Heart left ventricle (tissue), 16 donors: Measurements from ENCODE around the gene ABCC1. TPM values are rescaled to one million over a fixed set of nuclear protein-coding genes. Genes with fewer than 3 reads are reported as not detected.

ENCODE experiments used
- ATAC-seq, 4 donors: fragments of 200-7000 bp; cut with Tn5 transposase; one replicate each; pipeline ENCODE4 v1.9.1; 2020 to 2022; ENCODE audit warnings: moderate library complexity in 4 of 4, mild to moderate bottlenecking in 3 of 4, moderate number of reproducible peaks in 1 of 4
- DNase-seq, 5 donors: peaks; one replicate each; pipeline ENCODE4 v3.0.0-alpha.2; 2020
- H3K27ac ChIP-seq, 12 donors: fragments of 200-600 bp; sonication (generic) in 4 of 12; one replicate each; pipeline versions ENCODE4 v1.5.0 to v1.8.0; 2016 to 2022; ENCODE audit warnings: mild to moderate bottlenecking in 2 of 12
- H3K27me3 ChIP-seq, 9 donors: fragments of 200-600 bp; sonication (generic) in 2 of 9; one replicate each; pipeline versions ENCODE4 v1.5.1 to v1.8.0; 2016 to 2022; ENCODE audit warnings: mild to moderate bottlenecking in 3 of 9
- H3K36me3 ChIP-seq, 9 donors: fragments of 200-600 bp; sonication (generic) in 2 of 9; one replicate each; pipeline versions ENCODE4 v1.5.0 to v1.8.0; 2018 to 2022; ENCODE audit warnings: mild to moderate bottlenecking in 2 of 9
- H3K4me1 ChIP-seq, 12 donors: fragments of 200-600 bp; sonication (generic) in 4 of 12; one replicate each; pipeline versions ENCODE4 v1.5.0 to v1.8.0; 2016 to 2022; ENCODE audit warnings: mild to moderate bottlenecking in 3 of 12
- H3K4me3 ChIP-seq, 12 donors: fragments of 200-600 bp; sonication (generic) in 4 of 12; one replicate each; pipeline versions ENCODE4 v1.5.0 to v1.8.0; 2017 to 2022; ENCODE audit warnings: mild to moderate bottlenecking in 9 of 12, moderate library complexity in 4 of 12
- H3K9me3 ChIP-seq, 12 donors: fragments of 200-600 bp; sonication (generic) in 4 of 12; one replicate each; pipeline versions ENCODE4 v1.5.0 to v1.8.0; 2016 to 2022; ENCODE audit warnings: mild to moderate bottlenecking in 1 of 12
- POLR2A ChIP-seq, 2 donors: fragments of 450-650 bp; IDR thresholded peaks; one replicate each; pipeline ENCODE4 v1.6.1; 2017; ENCODE audit warnings: antibody characterized with exemption in 2 of 2, mild to moderate bottlenecking in 2 of 2, moderate library complexity in 2 of 2
- WGBS, 4 donors: extraction: QIAGEN DNeasy Blood & Tissue Kit in 2 of 4; methylation state at CpG; one replicate each; pipeline versions ENCODE4 v1.1.5 to v1.1.7; 2013 to 2018; 5-methylcytosine and 5-hydroxymethylcytosine counted together
- intact Hi-C, 10 donors: fragments of 100-400 bp; cut with DNase I; formaldehyde crosslinking; loops; one replicate each; pipeline versions ENCODE4 v1.11.1 to v1.14.2; 2022
- polyA plus RNA-seq, 2 donors: library from polyadenylated mRNA; stranded (reverse); fragments of 200-250 nt; gene quantifications; one replicate each; pipeline ENCODE4 v1.2.3, GENCODE V29; 2013
- total RNA-seq, 9 donors: library from RNA; depleted of rRNA in 2 of 9; stranded (reverse); fragments of >200 nt in 2 of 9; fragmentation: NEBNext Ultra II Directional in 3 of 9; extraction: Animal tissue kit (Norgen Biotek cat#: 25700) in 3 of 9; gene quantifications; one replicate each; pipeline versions ENCODE4 v1.1.0 to v1.2.4, GENCODE V29; 2016 to 2023
- TF ChIP-seq, protein P1 (sequence below), 12 donors: fragments of 200-600 bp; sonication (generic) in 4 of 12; IDR thresholded peaks; one replicate each; pipeline versions ENCODE4 v1.5.0 to v1.8.0; 2018 to 2022; ENCODE audit warnings: antibody characterized with exemption in 12 of 12, mild to moderate bottlenecking in 5 of 12
- donor health status: ischemic (EF 13 %, LVEDD 7.1; RV severe dilation, severe dysfunction).
- donor health status: healthy with polysubstance abuse.
- donor health status: DM: no; HTN: yes; CAD: no.
- donor health status: DM: no; HTN: no; CAD: no.
- donor health status: ischemic (EF 25% LVEDD 6.9; RV normal size, moderate dysfunction).
- donor health status: ischemic (EF 25% LVEDD 5.7; RV mildly dilated, moderate dysfunction).
- donor health status: healthy.
- donor health status: DM: yes; HTN: yes; CAD: no.
- donor health status: ischemic (EF 35%, LVEDD 5.7; RV mildly dilated, moderate dysfunction).
- donor health status: nonischemic (EF 11% LVEDD 7.7; RV severe dilation, severe dysfunction).
- donor health status: DM: yes; HTN: yes; CAD: no.
- donor health status: PGD.
- donor health status: ischemic (EF 29% LVEDD 5.4; RV normal size, mild dysfunction).
- donor health status: nonischemic (EF 23%, LVEDD 6.1; RV moderate dilation, normal function).

Gene ABCC1
- total and polyA plus RNA-seq, 11 donors, result 8.1 to 28.0 (median 22.4) TPM

DNA sequence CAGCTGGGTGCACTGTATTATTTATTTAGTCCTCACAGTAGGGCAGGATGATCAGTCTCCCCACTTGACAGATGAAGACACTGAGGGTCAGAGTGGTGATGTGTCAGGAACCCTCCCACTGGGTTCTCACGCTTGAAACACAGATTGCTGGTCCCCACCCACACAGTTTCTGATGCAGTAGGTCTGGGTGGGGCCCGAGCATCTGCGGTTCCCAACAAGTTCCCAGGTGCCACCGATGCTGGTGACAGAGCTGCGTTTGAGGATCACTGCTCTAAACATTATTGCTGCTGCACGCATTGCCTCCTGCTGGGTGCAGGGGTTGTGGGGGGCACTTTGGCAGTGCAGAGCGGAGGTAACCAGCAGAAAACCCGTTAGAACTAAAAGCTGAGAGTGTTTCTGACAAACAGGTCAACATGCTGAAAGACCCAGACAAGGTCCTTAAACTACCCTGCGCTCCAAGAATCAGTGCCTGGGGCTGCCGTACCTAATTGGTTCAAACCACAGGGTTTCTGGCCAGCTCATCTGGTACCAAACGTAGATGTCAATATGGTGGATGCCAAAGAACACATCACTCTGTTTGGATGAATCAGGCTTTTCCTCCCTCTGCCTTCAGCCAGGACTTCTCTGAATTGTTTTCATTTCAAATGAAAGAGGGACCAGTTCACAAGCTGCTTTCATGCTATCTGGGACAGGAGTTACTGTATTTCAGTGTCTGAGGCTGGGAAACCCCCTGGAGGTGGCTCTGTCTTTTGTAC is 76.0 kb downstream of the ABCC1 start:
- DNase-seq, result peak in 1 of 5 donors; percentile 35

DNA sequence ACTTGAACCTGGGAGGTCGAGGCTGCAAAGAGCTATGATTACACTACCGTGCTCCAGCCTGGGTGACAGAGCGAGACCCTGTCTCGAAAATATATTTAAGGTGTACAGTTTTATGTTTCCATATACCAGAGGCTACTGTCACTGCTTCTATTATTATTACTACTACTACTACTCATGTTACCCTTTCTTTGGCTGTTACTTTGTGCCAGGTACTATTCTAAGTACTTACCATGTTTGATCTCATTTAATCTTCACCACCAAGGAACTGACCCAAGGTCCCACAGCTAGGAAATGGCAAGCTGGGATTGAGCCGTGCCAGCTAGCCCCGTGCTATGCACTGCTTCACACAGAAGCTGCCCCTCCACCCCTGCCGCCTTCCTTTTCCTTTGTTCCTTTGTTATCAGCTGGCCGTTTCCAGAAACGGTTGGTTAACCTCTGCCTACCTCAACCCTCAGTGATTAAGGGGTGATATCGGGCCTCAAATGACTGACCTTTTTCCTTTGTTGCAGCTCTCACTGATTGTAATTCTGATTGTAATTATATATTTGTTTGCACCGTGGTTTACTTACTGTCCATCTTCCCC is 78.4 kb downstream of the ABCC1 start:
- Histone ChIP-seq H3K27me3 (no peaks in the 10 kb centered on the region), H3K27ac (no peak overlapping the region), H3K9me3 (no peaks in the 10 kb centered on the region), H3K36me3 (peaks cover 0 to 11% (median 0%) of the 10 kb centered on the region in 9 donors), H3K4me1 (peaks cover 0 to 55% (median 19%) of the 10 kb centered on the region in 12 donors), H3K4me3 (no peak overlapping the region)
- WGBS, 4 donors, result 65 to 78% (median 70%) methylated on average over 11 of the region's 11 CpGs
- DNase-seq, result no peak
- intact Hi-C loops, result loop anchor here in 4 of 10 donors (5.0 to 10.0 kb wide), 4 partner anchors 47 to 143 kb away; partner anchors contain the start of genes ABCC1 (in 1 of the 4) and CEP20 (in 1 of the 4)
- TF ChIP-seq POLR2A (IDR thresholded peaks at IDR 0.05), result no peak
- TF ChIP-seq, protein P1, sequence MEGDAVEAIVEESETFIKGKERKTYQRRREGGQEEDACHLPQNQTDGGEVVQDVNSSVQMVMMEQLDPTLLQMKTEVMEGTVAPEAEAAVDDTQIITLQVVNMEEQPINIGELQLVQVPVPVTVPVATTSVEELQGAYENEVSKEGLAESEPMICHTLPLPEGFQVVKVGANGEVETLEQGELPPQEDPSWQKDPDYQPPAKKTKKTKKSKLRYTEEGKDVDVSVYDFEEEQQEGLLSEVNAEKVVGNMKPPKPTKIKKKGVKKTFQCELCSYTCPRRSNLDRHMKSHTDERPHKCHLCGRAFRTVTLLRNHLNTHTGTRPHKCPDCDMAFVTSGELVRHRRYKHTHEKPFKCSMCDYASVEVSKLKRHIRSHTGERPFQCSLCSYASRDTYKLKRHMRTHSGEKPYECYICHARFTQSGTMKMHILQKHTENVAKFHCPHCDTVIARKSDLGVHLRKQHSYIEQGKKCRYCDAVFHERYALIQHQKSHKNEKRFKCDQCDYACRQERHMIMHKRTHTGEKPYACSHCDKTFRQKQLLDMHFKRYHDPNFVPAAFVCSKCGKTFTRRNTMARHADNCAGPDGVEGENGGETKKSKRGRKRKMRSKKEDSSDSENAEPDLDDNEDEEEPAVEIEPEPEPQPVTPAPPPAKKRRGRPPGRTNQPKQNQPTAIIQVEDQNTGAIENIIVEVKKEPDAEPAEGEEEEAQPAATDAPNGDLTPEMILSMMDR (IDR thresholded peaks at IDR 0.05), result no peak
- ATAC-seq, result peak in 1 of 4 donors; percentile 43

More for the DNA sequence above, 76.0 kb downstream of the ABCC1 start:
- intact Hi-C loops, result loop anchor here in 4 of 10 donors (5.0 to 10.0 kb wide), 4 partner anchors 49 to 141 kb away; partner anchors contain the start of genes ABCC1 (in 1 of the 4) and CEP20 (in 1 of the 4)
- Histone ChIP-seq H3K4me1 (peaks cover 8 to 68% (median 30%) of the 10 kb centered on the region in 12 donors), H3K4me3 (no peak overlapping the region), H3K36me3 (peaks cover 0 to 11% (median 0%) of the 10 kb centered on the region in 9 donors), H3K27me3 (no peaks in the 10 kb centered on the region), H3K9me3 (no peaks in the 10 kb centered on the region), H3K27ac (peak overlapping the region in 3 of 12 donors; percentile 44 to 58 (median 54))
- WGBS, 4 donors, result 75 to 90% (median 87%) methylated on average over 11 of the region's 11 CpGs
- ATAC-seq, result peak in 2 of 4 donors; percentile 2 to 41
- no peak for TF ChIP-seq POLR2A (IDR thresholded peaks at IDR 0.05)
- TF ChIP-seq, protein P1 (IDR thresholded peaks at IDR 0.05), result no peak

DNA sequence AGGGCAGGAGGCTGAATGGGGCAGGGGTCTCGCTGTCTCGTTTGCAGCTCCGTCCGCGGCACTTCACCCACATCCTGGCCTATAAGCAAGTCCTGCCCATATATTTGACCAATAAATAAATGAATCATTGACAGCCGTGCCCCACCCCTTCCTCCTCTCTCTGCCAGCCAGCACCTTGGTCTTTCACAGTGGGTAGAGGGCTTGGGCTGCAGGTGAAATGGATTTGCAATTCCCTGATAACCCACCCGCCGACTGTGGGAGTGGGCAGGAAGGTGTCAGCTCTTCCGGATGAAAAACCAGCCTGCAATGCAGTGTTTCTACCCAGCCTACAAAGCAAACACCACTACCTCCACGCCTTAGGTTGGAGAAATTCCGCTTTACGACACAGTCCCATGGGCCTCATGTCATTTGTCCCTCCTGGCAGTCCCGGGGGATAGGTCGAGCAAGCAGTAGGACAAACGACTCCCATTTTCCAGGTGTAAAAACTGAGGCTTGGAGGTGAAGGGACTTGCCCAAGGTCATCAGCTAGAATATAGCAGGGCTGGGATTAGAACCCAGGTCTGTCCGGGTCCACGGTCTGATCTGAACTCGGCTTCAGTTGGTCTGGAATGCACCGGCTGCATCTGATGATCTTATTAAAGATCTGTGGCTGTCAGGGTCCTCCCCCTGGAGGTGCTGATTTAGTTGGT is 79.0 kb downstream of the ABCC1 start:
- H3K4me1 ChIP-seq, result peaks cover 0 to 60% (median 18%) of the 10 kb centered on the region in 12 donors
- intact Hi-C loops, result loop anchor here in 4 of 10 donors (5.0 to 10.0 kb wide), 4 partner anchors 46 to 144 kb away; partner anchors contain the start of genes ABCC1 (in 1 of the 4) and CEP20 (in 1 of the 4)
- ATAC-seq (no peak), DNase-seq (no peak)
- no peak overlapping the region for H3K4me3 ChIP-seq
- WGBS, 4 donors, result 84 to 88% (median 86%) methylated on average over 19 of the region's 19 CpGs
- H3K9me3 ChIP-seq, result no peaks in the 10 kb centered on the region
- no peak overlapping the region for H3K27ac ChIP-seq
- H3K27me3 ChIP-seq, result no peaks in the 10 kb centered on the region
- H3K36me3 ChIP-seq, result peaks cover 0 to 14% (median 0%) of the 10 kb centered on the region in 9 donors
- TF ChIP-seq POLR2A (IDR thresholded peaks at IDR 0.05), result no peak

DNA sequence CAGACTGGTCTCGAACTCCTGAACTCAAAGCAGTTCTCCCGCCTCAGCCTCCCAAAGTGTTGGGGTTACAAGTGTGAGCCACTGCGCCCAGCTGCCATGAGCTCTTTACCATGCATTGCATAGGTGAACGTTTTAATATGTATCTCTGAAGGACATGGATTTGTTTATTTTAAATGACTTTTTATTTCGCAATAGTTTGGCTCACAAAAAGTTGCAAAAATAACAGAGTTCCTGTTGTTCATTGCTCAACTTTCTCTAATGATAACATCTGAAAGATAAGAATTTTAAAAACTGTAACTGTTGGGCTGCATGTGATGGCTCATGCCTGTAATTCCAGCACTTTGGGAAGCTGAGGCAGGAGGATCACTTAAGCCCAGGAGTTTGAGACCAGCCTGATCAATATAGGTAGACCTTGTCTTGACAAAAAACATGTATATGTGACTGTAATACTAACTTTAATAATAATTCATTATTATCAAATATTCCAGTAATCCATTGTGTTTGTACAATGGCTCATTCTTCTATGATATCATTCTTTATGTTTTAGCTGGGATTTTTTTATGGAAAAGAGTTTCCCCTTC is 80.1 kb downstream of the ABCC1 start:
- no peaks in the 10 kb centered on the region for H3K9me3 ChIP-seq
- WGBS, 4 donors, result 85 to 91% (median 87%) methylated on average over 5 of the region's 5 CpGs
- H3K4me3 ChIP-seq, result no peak overlapping the region
- TF ChIP-seq, protein P1 (IDR thresholded peaks at IDR 0.05), result no peak
- no peak for TF ChIP-seq POLR2A (IDR thresholded peaks at IDR 0.05)
- DNase-seq (no peak), ATAC-seq (no peak)
- no peaks in the 10 kb centered on the region for H3K27me3 ChIP-seq
- H3K27ac ChIP-seq, result peak overlapping the region in 1 of 12 donors; percentile 27
- H3K4me1 ChIP-seq, result peaks cover 0 to 59% (median 18%) of the 10 kb centered on the region in 12 donors
- peaks cover 0 to 18% (median 0%) of the 10 kb centered on the region in 9 donors for H3K36me3 ChIP-seq
- intact Hi-C loops, result loop anchor here in 5 of 10 donors (5.0 to 10.0 kb wide), 5 partner anchors 45 to 145 kb away; partner anchors contain the start of genes ABCC1 (in 1 of the 5) and CEP20 (in 1 of the 5)
